HepG2 (cell line): Measurements from ENCODE around the gene PTGDS. TPM values are rescaled to one million over a fixed set of nuclear protein-coding genes. Genes with fewer than 3 reads are reported as not detected.

Source experiments
- AKAP8 ChIP-seq: sonication (generic); formaldehyde crosslinking; IDR thresholded peaks from 2 replicates; pipeline ENCODE4 v1.5.1; 2020; ENCODE audit warnings: mild to moderate bottlenecking, missing genetic modification reagents
- IRF1 ChIP-seq: sonication (generic); formaldehyde crosslinking; IDR thresholded peaks from 2 replicates; pipeline ENCODE4 v1.4.0; 2020; ENCODE audit warnings: low read depth, mild to moderate bottlenecking, missing genetic modification reagents
- MED1 ChIP-seq: sonication (generic); formaldehyde crosslinking; IDR thresholded peaks from 2 replicates; pipeline ENCODE4 v1.4.0; 2020; ENCODE audit warnings: missing genetic modification reagents
- MIER2 ChIP-seq: IDR thresholded peaks from 2 replicates; pipeline ENCODE4 v1.6.1; 2016; ENCODE audit warnings: missing biosample characterization, missing genetic modification reagents
- NFYB ChIP-seq: sonication (generic); formaldehyde crosslinking; IDR thresholded peaks from 2 replicates; pipeline ENCODE4 v1.4.0; 2020; ENCODE audit warnings: missing genetic modification reagents
- PATZ1 ChIP-seq: sonication (generic); formaldehyde crosslinking; IDR thresholded peaks from 2 replicates; pipeline ENCODE4 v1.4.0; 2020; ENCODE audit warnings: missing genetic modification reagents
- PAX8 ChIP-seq: sonication (generic); formaldehyde crosslinking; IDR thresholded peaks from 2 replicates; pipeline ENCODE4 v1.8.0; 2022; ENCODE audit warnings: mild to moderate bottlenecking, missing genetic modification reagents, borderline replicate concordance
- PHF5A ChIP-seq: IDR thresholded peaks from one replicate; pipeline ENCODE4 v1.6.1; 2018; ENCODE audit warnings: low read depth, missing genetic modification reagents; ENCODE audit not compliant: unreplicated experiment
- RERE ChIP-seq: IDR thresholded peaks from 2 replicates; pipeline ENCODE4 v1.6.1; 2016; ENCODE audit warnings: low read depth, missing genetic modification reagents, missing compliant biosample characterization
- ZFP41 ChIP-seq: sonication (generic); formaldehyde crosslinking; IDR thresholded peaks from 2 replicates; pipeline ENCODE4 v1.4.0; 2020; ENCODE audit warnings: mild to moderate bottlenecking, missing genetic modification reagents, borderline replicate concordance
- ZMAT5 ChIP-seq: sonication (generic); formaldehyde crosslinking; IDR thresholded peaks from 2 replicates; pipeline ENCODE4 v1.5.0; 2020; ENCODE audit warnings: mild to moderate bottlenecking, low read depth, missing genetic modification reagents, borderline replicate concordance
- ZNF225 ChIP-seq: sonication (generic); formaldehyde crosslinking; IDR thresholded peaks from 2 replicates; pipeline ENCODE4 v1.4.0; 2020; ENCODE audit warnings: mild to moderate bottlenecking, missing genetic modification reagents
- ZNF547 ChIP-seq: sonication (generic); formaldehyde crosslinking; IDR thresholded peaks from 2 replicates; pipeline ENCODE4 v1.5.1; 2020; ENCODE audit warnings: mild to moderate bottlenecking, missing genetic modification reagents
- ZNF687 ChIP-seq: sonication (generic); formaldehyde crosslinking; IDR thresholded peaks from 2 replicates; pipeline ENCODE4 v1.5.1; 2020; ENCODE audit warnings: mild to moderate bottlenecking, missing genetic modification reagents, moderate library complexity
- polyA plus RNA-seq, 8 experiments: library from polyadenylated mRNA; depleted of rRNA in 3 of 8; stranded (reverse) in 7 of 8; unstranded in 1 of 8; fragments of >200 nt; fragmentation: Illumina TruSeq in 4 of 8; extraction: Trizol in 4 of 8; gene quantifications; 2 replicates each; pipeline versions ENCODE4 v1.2.1 to v1.2.3, GENCODE V29; 2011 to 2016; ENCODE audit warnings: low read depth in 4 of 8, missing spikeins in 1 of 8, mixed read lengths in 1 of 8; ENCODE audit not compliant: insufficient read depth in 1 of 8
- total RNA-seq, 5 experiments: library from RNA; depleted of rRNA; stranded (reverse); fragments of >200 nt; fragmentation: Illumina TruSeq; extraction: Trizol; gene quantifications; 2 replicates each; pipeline ENCODE4 v1.2.3, GENCODE V29; 2016; ENCODE audit warnings: low read depth in 1 of 5

PTGDS gene
- total and polyA plus RNA-seq, 2 of the 13 experiments (the other 11 are each of a cell fraction or from before 2014, with no cell fraction given): 0.33 to 0.50 TPM

DNA sequence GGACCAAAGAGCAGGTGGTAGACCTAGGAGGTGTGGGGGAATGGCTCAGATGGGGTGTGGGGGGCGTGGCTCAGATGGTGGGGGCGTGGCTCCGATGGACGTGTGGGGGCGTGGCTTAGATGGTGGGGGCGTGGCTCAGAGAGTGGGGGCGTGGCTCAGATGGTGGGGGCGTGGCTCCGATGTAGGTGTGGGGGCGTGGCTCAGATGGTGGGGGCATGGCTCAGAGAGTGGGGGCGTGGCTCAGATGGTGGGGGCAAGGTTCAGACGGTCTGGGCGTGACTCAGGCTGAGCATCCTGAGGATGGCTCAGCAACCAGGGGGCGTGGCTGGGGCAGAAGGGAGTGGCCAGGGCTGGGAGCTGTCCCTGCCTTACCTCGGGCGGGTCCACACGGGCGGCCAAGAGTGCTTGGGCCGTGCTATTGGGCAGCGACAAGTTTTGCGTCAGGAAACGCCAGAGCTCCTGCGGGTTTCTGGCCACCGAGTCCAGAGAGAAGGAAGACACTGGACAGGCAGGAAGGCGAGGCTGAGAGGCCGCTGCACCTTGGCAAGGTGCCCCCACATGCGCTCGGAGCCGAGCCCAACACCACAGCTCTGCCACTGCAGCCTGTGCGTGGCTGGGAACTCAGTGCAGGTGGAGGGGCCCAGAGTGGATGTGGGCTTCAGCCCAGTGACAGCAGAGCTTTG, 44.8 kb downstream of the PTGDS start (continued):
- TF ChIP-seq RERE (CRISPR knock-in tag) (no peak), ZNF687 (CRISPR knock-in tag) (peak; percentile 62), IRF1 (CRISPR knock-in tag) (no peak), PHF5A (CRISPR knock-in tag) (no peak), ZNF547 (CRISPR knock-in tag) (no peak), MED1 (CRISPR knock-in tag) (peak; percentile 10; the same call in 1 of the 2 replicates), MIER2 (no peak), PAX8 (CRISPR knock-in tag) (no peak), AKAP8 (CRISPR knock-in tag) (peak; percentile 61; the same call in 1 of the 2 replicates), NFYB (CRISPR knock-in tag) (no peak), ZNF225 (no peak), PATZ1 (CRISPR knock-in tag) (no peak), ZFP41 (CRISPR knock-in tag) (no peak), ZMAT5 (CRISPR knock-in tag) (no peak)
